GM12892 (cell line): Measurements from ENCODE around the gene KCTD16.
A peak's percentile ranks its signal among the peaks of the same experiment; 100 is the strongest.

ENCODE experiments used
- DNase-seq: peaks from one replicate; pipeline ENCODE4 v3.0.0; 2011; ENCODE audit not compliant: insufficient read length
- FAIRE-seq: peaks from 2 replicates; lab custom pipeline; 2011; peaks lifted over from hg19 to GRCh38; lab: Jason Lieb, UNC
- POLR2A ChIP-seq: IDR thresholded peaks from 2 replicates; pipeline ENCODE4 v1.6.1; 2011; ENCODE audit warnings: low read depth, low read length, control low read depth
- POLR2AphosphoS5 ChIP-seq: IDR thresholded peaks from 2 replicates; pipeline ENCODE4 v1.6.1; 2011; ENCODE audit warnings: low read depth, low read length, control low read depth
- TAF1 ChIP-seq: IDR thresholded peaks from 2 replicates; pipeline ENCODE4 v1.6.1; 2011; ENCODE audit warnings: low read depth, mild to moderate bottlenecking, control low read depth, low read length, borderline replicate concordance

KCTD16 gene

DNA sequence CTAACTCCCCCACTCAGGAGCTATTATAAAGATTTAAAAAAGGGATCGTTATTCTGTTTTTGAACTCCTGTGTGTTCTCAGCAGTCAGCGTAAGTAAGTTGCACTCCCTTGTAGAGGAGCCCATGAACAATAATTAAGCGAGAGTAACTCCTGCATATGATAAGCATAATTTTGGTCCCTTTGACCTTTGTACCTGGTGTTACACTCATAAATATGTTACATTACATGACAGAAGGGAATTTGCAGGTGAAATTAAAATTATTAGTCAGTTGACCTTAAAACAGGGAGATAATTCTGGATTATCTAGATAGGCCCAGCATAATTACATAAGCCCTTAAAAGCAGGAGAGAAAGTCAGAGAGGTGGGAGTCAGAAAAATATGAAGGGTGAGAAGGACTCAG, 197.3 kb downstream of the KCTD16 start:
- FAIRE-seq: no peak
- no peak for DNase-seq
- TF ChIP-seq POLR2AphosphoS5 (no peak), POLR2A (no peak), TAF1 (no peak)

GRCh38 chr5:144368556-144368955, 197.9 kb downstream of the KCTD16 start:
- TF ChIP-seq POLR2A: no peak
- no peak for TF ChIP-seq POLR2AphosphoS5
- TF ChIP-seq TAF1: no peak
- no peak for FAIRE-seq
- no peak for DNase-seq

DNA sequence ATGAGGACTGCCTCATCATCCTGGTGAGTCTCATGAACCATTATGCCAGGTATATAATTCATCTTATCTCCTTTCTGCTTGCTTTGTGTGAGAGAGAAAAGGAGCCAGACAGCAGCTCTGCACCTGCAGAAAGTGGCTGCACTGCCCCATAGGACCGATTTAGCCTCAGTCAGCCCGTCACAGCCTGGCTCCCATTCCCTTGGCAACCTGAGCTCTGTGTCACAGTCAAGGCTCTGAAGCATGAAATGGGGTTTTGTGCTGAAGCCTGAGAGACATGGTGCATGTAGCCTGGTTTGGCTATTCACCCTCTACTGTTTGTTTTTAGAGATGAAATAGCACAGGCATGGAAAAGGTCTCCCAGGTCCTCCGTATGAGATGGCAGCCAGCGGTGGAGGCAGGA, 198.3 kb downstream of the KCTD16 start:
- peak; percentile 17 for FAIRE-seq
- no peak for DNase-seq
- TF ChIP-seq TAF1: no peak
- TF ChIP-seq POLR2A: no peak
- TF ChIP-seq POLR2AphosphoS5: no peak

DNA sequence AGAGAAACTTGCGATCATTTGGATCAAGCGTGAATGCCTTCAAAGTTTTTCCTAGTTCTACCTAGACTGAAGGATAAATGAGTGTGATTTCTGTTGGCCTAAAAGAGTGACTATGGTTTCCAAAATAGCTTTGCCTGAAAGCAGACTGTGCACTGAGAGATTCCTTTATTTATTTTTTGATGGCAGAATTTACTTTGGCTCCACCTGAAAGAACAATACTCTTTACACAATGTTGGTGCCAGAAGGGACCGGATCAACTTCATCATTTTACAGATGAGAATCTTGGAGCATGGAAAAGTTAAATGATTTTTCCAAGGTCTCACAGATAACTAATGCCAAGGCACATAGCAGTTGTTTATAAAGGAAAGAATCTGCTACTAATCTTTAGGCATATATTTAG, 199.6 kb downstream of the KCTD16 start:
- no peak for FAIRE-seq
- DNase-seq: no peak
- TF ChIP-seq POLR2AphosphoS5 (no peak), TAF1 (no peak)

DNA sequence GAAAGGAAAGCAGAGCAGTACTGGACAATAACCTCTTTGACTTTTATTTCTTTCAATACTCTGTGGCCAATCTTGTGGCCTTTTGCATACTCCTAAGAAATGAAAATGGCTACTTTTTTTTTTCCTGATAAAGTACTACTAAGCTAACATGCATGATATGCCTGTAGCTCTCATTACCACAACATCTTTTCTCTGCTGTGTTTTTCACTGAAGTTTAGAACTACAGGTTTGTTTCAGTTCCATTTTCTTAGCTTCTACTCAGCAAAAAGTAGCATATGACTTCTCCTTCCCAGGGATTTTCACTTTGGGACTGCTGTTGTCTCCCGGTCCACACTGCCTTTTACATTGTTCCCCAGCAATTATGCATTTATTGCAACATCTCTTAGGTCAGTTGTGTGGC, 204.0 kb downstream of the KCTD16 start:
- FAIRE-seq (no peak), DNase-seq (no peak)
- no peak for TF ChIP-seq POLR2AphosphoS5
- no peak for TF ChIP-seq POLR2A
- TF ChIP-seq TAF1: no peak

GRCh38 chr5:144377207-144377606, 206.5 kb downstream of the KCTD16 start:
- no peak for DNase-seq
- no peak for FAIRE-seq
- TF ChIP-seq TAF1 (no peak), POLR2AphosphoS5 (no peak), POLR2A (no peak)

DNA sequence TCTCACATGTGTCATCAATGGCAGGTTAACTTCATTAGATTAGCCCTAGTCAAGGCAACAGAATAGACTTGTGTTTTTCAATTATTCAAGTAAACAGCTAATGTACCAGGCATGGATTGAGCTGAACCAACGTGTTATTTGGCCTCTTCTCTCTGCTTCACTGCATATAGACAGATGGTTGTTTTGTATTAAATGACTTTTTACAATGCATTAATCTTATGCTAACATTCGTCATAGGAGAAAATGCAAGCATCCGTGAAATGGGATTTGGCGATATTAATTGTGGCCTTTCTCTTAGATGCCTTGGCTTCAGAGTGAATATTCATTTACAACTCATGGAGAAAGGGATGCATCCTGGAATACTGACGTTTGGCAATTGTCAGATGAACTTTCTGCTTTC, 208.0 kb downstream of the KCTD16 start:
- FAIRE-seq (no peak), DNase-seq (no peak)
- TF ChIP-seq POLR2A (no peak), TAF1 (no peak), POLR2AphosphoS5 (no peak)

- DNase-seq: no peak
Observed at GRCh38 chr5:144385597-144385996, 214.9 kb downstream of the KCTD16 start.

DNA sequence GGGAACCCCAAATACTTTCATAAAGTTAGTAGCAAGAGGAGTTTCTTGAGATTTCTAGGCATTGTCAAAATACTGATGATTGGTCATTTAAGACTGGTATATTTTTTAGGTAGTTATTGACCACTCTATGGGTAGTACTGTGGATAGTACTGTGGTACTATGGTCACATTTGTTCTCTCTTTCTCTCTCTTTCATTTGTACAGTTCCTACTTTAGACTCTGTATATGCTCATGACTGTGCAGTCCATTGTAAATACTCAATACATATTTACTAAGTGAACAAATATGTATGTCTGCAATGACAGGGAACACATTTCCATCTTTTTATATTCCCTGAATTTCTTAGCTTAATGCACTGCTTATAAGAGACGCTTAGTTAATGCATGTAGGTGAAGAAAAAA, 215.6 kb downstream of the KCTD16 start:
- FAIRE-seq (no peak), DNase-seq (no peak)
- TF ChIP-seq POLR2A: no peak

More at GRCh38 chr5:144385597-144385996, 214.9 kb downstream of the KCTD16 start:
- TF ChIP-seq POLR2A (no peak), TAF1 (no peak), POLR2AphosphoS5 (no peak)
- no peak for FAIRE-seq

DNA sequence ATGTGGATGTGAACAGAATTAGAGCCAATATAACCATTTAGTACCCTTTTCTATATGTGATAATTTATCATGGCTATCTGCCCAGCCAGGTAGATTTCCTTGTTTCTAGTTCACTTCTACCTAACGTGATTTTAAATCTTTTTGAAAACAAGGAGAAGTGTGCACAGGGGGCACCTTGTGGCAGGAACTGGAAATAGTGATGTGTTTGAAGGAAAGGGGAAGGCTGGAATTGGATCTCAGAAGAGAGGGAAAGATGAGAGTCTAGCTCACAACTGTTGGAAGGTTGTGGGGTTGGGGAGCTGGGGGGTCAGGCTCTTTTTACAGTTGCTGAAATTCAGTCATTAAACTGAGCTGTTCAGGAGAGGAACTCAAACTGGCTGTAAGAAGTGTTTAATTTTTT, 219.5 kb downstream of the KCTD16 start:
- FAIRE-seq (no peak), DNase-seq (no peak)
- TF ChIP-seq POLR2AphosphoS5 (no peak), POLR2A (no peak), TAF1 (no peak)

DNA sequence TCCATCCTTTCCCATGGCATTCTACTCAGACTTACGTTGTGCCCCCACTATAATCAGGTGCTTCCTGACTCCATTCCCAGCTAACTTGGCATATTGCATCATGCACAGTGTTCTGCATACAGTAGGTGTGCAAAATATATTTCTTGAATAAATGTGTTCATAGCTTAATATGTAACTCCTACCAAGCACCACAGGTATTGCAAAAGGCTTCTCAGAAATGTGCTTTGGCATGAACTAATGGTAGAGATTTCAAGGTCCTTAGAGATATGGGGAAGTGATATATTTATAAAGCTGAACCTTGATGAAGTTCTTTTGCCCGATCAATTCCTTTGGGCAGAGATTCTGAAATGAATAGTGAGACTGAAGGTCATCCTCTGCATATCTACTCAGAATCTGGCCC, 220.4 kb downstream of the KCTD16 start:
- FAIRE-seq (no peak), DNase-seq (no peak)
- no peak for TF ChIP-seq TAF1
- no peak for TF ChIP-seq POLR2AphosphoS5
- no peak for TF ChIP-seq POLR2A

DNA sequence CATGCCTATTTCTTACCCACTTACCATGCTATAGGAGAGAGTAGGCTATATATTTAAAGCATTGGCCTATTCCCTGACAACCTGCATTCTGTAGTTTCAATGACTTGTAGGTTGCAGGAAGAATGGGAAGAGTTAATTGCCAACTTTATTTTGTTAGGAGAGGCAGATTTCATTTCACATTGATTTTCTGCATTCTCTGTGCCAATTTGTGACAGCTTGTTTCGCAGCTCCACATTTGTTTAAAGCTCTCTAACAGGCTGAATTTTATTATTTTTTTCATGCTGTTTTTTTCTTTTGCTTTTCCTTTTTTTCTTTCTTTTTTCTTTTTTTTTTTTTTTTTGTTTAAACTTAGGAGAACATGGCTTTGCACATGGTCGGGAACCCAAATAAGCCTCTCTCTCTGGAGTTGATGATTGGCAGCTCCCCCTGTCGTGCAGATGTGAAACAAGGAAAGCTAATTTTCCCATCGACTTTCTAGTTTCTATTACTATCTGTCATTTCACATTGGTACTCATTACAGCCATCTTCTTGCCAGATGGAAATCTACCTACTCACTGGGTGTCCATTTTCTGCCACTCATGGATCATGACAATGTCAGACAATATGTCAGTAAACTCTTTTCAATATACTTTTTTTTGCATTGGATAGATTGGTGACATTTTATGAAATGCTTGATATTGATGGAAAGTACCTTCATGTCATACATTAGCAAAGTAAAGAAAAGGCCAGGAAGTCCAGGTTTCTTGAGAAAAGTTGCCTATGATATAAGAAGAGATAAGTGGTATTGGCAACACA, 223.2 kb downstream of the KCTD16 start:
- FAIRE-seq (no peak), DNase-seq (no peak)
- no peak for TF ChIP-seq POLR2A
- no peak for TF ChIP-seq TAF1
- TF ChIP-seq POLR2AphosphoS5: no peak

GRCh38 chr5:144395704-144396103, 225.0 kb downstream of the KCTD16 start:
- FAIRE-seq: no peak
- DNase-seq: no peak
- TF ChIP-seq POLR2AphosphoS5 (no peak), TAF1 (no peak), POLR2A (no peak)
